HG02870 (cell line): ENCODE results near the gene ZNF717.
"Not testable (repeated sequence)": the region's sequence is repeated elsewhere in the genome, so short reads cannot be mapped to it uniquely, and the experiment has no call there.

Experiments
- ATAC-seq: cut with Tn5 transposase; IDR thresholded peaks from one replicate; pipeline ENCODE4 v1.9.1; 2021; ENCODE audit warnings: mild to moderate bottlenecking, moderate library complexity; ENCODE audit not compliant: unreplicated experiment

ZNF717 gene

GRCh38 chr3:75785081-75785755 is at the start of gene ZNF717:
ZNF717 (minus strand) TSS chr3:75785549; CDS start chr3:75783362, 2,187 bp downstream.
- ATAC-seq = not testable (repeated sequence)

- ATAC-seq = not testable (repeated sequence)
Measured at GRCh38 chr3:75831076-75831475, 45.7 kb upstream of the ZNF717 start.

GRCh38 chr3:75818019-75818418 is 32.7 kb upstream of the ZNF717 start:
- ATAC-seq = not testable (repeated sequence)

GRCh38 chr3:75816287-75817180 is 31.2 kb upstream of the ZNF717 start:
- not testable (repeated sequence) for ATAC-seq

DNA sequence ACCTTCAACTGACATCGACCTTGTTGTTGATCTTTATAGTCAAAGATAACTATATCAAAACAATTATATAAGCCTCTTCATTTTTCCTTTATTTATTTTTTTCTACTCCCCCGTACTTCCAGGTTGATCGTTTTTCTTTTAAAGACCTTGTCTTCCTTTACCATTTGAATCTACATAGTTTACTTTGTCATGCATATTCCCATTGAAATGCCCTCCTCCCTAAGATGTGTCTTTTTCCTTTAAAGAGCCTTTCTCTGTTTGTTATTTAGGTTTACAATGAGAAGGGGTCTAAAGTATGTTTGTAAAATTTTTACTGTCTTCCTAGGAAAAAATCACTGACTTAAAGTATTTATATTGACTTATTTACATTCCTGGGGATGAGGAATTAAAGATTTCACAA is 29.4 kb upstream of the ZNF717 start:
- ATAC-seq = no peak

DNA sequence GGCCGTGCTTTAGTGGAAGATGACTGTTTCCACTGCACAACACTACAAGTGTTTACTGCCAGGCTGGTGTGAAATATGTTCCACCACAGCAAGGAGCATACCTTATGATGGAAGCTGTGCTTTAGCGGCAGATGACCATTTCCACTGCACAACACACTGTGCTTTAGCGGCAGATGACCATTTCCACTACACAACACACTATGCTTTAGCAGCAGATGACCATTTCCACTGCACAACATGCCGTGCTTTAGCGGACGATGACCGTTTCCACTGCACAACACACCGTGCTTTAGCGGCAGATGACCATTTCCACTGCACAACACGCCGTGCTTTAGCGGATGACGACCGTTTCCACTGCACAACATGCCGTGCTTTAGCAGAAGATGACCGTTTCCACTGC is 2.8 kb downstream of the ZNF717 start:
- ATAC-seq = no peak

DNA sequence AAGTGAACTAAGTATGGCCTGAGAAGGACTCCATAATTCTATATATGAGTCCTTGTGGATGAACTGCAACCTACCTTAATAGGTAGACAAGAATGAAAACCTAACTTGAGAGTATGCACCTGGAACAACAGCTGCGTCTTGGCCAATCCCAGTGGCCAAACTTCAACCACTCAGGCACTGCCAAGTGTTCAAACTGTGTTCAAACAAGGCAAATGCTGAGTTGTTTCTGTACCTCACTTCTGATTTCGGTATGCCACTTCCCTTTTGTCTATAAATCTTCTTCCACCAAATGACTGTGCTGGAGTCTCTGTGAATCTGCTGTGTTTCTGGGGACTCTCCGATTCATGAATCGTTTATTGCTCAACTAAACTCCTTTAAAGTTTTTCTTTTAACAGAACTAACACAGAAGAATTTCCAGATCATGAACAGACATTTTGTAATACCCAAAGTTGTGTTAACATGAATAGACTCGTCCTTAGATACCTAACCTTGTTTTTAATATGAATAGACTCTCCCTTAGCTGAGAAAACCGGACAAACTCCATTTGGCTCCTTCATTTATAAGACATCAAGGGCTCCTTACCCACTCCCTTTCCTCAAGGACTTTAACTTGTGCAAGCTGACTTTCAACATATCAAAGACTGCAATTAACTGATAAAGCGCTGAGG is 4.1 kb downstream of the ZNF717 start:
- ATAC-seq = no peak

GRCh38 chr3:75777742-75778141 is 7.6 kb downstream of the ZNF717 start:
- ATAC-seq = not testable (repeated sequence)

DNA sequence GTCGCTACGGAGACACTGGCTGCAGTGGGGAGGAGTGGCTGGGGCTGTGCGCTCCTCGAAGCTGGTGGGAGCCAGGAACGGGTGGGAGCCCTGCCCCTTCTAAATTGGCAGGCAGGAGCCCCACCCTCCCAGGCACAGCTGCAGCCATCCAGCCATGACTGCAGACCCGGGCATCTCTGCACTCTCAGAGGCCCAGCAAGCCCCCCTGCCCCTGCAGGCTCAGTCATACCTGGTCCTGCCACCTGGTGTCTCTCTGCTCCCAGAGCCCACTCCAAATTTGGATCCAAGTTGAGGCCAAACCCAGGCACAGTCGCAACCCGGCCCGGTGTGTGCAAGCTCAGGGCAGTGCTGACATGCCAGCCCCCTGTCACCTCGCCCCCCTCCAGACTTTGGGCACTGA is 13.7 kb downstream of the ZNF717 start:
- ATAC-seq = not testable (repeated sequence)

GRCh38 chr3:75768303-75769017 is 16.9 kb downstream of the ZNF717 start:
- no peak for ATAC-seq

DNA sequence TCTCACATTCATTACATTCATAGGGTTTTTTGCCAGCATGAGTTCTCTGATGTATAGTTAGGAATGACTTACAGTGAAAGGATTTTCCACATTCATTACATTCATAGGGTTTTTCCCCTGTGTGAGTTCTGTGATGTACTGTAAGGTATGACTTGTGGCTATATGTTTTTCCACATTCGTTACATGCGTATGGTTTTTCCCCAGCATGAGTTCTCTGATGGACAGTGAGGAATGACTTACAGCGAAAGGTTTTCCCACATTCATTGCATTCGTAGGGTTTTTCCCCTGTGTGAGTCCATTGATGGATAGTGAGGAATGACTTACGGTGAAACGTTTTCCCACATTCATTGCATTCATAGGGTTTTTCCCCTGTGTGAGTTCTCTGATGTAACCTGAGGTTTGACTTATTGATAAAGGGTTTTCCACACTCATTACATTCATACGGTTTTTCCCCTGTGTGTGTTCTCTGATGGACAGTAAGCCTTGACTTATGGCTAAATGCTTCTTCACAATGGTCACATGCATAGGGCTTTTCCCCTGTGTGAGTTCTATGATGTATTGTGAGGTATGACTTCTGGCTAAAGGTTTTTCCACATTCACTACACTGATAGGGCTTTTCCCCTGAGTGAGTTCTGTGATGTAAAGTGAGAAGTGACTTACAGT is 47.4 kb downstream of the ZNF717 start:
- ATAC-seq = no peak

DNA sequence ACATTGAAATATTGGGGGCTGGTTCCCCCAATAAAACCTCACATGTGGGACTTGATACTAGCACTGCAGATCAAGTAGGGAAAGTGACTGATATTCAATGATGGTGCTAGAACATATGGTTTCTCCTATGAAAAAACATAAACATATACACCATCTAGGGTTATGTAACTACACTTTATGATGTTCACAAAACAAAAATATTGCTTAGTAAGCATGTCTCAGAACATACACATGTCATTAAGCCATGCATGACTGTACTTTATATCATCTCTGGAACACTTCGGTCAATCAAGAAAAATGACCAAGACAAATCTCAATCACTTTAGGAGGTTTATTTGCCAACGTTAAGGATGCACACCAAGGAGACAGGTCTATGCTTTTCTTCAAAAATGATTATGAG is 57.4 kb downstream of the ZNF717 start:
- no peak for ATAC-seq

DNA sequence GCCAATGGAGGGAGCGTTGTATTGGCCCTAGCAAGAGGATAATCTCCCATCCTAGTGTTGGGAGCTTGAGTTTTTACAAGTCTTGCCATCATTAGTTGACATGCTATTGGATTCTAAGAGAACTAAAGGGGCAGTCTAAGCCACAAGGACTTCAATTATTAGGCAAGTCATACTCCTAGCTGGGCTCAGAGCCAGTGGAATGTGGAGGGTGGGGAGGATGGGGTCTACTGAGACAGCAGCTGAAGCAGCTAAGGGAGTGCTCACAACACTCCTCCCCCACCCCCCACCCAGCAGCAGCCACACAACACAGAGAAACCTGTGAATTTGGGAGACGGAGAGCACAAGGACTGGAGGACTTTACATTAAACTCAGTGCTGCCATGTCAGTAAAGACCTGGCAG is 93.3 kb downstream of the ZNF717 start:
- ATAC-seq = no peak

DNA sequence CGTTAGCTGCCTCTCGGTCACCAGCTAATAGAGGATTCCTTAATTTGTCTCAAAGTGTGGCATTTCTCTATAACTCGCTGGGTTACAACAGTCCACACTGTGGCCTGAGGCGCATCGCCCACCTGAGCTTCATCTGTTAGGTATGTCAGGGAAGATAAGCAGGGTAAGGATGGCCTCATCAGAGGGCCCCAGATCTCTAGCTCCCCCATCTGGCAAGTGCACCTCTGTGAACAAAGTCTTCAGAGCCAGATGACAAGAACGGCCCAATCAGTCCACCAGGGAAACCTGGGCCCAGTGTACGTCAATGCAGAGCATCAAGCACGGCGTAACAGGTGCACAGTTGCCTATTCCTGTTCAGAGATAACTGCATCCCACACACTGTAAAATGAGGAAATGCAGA is 98.0 kb downstream of the ZNF717 start:
- no peak for ATAC-seq
